Measurements from ENCODE around the gene AGAP3.

DNA sequence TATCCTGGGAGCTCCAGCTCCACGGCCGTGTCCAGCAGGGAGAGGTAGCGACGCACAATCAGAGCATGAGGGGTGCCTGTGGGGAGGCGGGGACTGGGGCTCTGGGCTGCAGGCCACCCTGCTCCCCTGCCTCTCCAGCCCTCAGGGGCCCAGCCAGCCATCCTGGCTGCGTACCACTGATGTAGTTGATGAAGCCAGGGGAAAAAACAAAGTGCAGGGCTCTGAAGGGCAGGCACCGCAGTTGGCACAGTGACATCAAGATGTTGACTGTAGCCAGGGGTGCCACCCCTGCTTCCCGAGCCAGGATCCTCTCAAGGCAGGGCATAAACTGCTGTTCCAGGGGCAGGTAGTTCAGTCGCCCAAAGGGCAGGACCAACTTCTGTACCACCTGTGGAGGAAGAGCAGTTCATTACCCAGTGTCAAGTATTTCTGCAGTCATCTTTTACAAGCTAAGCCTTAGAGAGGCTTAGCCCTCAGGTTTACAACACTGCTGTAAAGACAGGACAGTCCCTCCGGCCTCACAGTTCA lies 8.5 kb upstream of the AGAP3 start:
- TF ChIP-seq, protein P1, sequence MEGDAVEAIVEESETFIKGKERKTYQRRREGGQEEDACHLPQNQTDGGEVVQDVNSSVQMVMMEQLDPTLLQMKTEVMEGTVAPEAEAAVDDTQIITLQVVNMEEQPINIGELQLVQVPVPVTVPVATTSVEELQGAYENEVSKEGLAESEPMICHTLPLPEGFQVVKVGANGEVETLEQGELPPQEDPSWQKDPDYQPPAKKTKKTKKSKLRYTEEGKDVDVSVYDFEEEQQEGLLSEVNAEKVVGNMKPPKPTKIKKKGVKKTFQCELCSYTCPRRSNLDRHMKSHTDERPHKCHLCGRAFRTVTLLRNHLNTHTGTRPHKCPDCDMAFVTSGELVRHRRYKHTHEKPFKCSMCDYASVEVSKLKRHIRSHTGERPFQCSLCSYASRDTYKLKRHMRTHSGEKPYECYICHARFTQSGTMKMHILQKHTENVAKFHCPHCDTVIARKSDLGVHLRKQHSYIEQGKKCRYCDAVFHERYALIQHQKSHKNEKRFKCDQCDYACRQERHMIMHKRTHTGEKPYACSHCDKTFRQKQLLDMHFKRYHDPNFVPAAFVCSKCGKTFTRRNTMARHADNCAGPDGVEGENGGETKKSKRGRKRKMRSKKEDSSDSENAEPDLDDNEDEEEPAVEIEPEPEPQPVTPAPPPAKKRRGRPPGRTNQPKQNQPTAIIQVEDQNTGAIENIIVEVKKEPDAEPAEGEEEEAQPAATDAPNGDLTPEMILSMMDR (IDR thresholded peaks at IDR 0.05; ENCODE audit: insufficient read depth, low read depth, low read length) = no peak
- no peak for TF ChIP-seq EZH2 (IDR thresholded peaks at IDR 0.05; ENCODE audit: insufficient read depth, low read length)

Measured in astrocyte (in vitro differentiated cells and primary cell).